Iris pigment epithelial cell (primary cell): ENCODE data around the gene B4GAT1.

Source experiments
- DNase-seq: peaks from one replicate; pipeline ENCODE4 v3.0.0-alpha.2; 2011; ENCODE audit warnings: low read depth

The B4GAT1 gene

DNA sequence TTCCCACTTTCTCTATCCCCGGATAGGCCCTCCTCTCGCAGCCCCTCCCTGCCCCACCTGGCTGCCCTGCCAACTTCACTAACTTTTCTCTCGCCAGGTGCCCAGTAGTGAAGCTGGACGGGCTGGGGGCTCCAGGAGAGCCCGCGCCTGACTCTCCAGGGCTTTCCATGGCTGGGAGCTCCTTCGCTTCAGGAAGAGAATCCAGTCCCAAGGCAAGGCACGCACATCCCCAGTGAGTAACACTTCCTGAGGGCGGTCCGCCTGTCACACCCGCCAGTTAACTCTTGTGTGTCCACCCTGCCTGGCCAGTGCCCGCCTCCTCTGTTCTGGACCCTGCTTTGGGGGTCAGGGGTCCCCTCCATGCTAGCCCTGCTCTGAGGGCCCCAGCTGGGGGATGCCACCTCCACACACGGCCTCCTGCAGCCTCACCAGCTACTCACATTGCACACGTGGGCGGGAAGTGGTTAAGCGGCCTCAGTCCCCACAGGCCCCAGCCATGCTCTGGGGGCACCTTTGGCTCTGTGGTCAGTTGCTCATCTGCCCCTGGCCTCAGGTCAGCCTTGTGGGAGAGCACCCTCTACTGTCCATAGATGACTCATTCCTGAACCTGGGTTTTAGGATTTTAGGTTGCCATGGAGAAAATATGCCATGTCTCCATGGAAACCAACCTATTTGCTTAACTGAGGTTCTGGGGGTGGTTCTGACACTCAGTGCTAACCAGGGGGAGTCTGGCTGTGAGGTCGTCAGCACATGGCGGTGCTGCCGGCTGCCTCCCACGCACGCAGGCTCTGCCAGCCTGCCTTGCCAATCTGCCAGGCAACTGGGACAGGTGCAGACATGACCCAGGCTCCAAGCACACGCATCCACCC, 11.0 kb downstream of the B4GAT1 start, which contains the start of gene RIN1:
TSS of gene RIN1 (minus strand) at position 201 of the 869 bp plus-strand sequence. CDS start at position 169, 32 bp downstream.
- DNase-seq: peak; percentile 98

DNA sequence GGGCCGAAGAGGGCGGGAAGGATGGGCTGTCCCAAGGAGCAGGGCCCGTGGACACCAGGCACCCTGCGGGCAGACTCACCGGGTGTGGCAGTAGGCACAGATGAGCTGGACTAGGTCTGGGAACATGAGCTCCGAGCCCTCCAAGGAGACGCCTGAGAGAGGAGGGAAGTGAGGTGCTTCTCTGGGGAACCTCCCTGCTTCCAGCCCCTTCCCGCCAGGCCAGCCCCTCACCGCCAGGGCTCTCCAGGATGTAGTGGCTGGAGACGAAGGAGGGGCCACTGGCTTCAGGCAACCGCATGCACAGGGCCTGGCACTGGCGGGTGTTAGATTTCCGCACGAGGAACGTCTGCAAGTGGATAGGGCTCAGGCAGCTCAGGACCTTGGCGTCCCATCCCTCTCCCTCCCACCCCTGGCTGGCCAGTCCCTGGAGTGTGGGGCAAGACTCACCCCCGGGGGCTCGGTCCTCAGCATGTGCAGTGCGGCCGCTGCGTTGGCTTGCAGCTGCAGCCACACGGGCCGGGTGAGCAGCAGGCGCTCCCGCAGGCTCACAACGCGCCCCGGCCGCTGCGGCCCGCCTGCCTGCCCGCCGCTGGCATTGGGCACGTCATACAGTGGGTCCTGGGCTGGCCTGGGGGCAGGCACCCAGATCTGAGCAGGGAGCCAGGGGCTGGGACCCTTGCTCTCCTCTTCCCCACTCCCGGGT, 11.7 kb downstream of the B4GAT1 start:
- DNase-seq: peak; percentile 71

- DNase-seq: no peak
These were observed 12.6 kb downstream of the B4GAT1 start for GRCh38 chr11:66334605-66335442.

DNA sequence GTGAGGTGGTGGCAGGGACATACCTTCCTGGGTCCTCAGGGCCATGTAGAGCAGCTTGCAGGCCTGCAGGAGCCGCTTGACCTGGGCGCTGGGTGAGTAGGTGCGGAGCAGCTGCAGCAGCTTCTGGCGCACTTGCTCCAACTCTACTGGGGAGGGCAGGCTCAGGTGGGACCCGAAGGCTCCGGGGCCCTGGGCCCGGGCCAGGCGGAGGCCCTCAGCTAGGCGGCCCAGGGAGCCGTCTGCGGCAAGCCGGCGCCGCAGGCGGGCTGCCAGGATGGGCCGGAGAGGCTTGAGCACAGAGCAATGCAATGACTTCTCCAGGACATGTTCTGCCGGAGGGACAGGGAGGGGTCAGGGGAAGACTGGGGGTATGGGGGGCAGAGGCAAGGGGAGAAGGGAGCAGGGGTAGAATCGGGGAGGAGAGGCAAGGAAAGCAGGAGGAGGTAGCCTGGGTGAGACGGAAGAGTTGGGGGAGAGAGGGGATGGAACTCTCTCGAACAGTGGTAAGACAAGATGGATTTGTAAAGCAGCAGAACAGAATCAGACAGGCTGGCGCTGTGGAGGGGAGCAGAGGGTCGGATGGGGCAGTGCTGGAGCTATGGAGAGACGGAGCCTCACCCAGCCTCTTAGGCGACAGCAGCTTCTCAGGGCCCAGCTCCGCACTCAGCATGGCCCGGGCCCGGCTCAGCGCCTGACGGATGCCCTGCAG, 13.4 kb downstream of the B4GAT1 start:
- DNase-seq: no peak

GRCh38 chr11:66333220-66333877, 14.1 kb downstream of the B4GAT1 start:
- DNase-seq: no peak

DNA sequence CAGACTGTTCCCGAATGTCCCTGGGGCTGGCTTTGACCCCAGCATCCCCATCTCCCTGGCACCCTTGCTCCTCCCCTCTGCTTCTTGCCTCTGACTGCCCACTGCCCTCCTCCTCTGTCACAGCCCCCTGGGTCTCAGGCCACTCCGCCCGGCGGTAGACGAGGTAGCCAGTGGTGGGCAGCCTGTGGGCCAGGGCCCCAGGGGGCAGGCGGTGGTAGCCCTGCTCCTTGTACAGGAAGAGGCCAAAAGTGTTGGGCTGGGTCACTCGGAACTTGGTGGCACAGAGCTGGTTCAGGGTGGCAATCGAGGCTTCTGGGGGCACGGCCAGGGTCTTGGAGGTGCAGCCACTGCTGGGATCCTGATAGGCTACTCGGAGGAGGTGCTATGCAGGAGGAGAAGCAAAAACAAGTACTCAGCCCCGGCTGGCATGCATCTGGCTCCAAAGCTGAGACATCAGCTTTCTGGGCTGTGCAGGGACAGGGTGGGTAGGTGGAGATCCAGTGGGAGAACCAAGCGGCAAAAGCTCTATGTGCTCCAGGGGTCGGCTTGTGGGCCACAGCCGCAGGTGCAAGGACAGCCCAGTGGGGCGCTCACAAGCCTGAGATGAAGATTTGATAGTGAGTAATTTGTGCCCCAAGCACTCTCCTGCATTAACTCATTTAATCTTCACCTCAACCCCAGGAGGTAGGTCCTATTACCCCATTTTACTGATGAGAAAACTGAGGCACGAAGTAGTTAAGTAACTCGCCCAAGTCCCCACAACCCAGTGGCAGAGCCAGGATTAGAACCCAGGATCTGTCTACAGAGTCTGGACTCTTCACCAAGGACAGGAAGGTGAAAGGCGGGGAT, 14.8 kb downstream of the B4GAT1 start:
- no peak for DNase-seq

- DNase-seq: no peak
These were observed 15.7 kb downstream of the B4GAT1 start for GRCh38 chr11:66331542-66332370.

GRCh38 chr11:66330931-66331330, 16.5 kb downstream of the B4GAT1 start:
- no peak for DNase-seq

GRCh38 chr11:66329165-66329673, 18.2 kb downstream of the B4GAT1 start:
- DNase-seq: no peak

DNA sequence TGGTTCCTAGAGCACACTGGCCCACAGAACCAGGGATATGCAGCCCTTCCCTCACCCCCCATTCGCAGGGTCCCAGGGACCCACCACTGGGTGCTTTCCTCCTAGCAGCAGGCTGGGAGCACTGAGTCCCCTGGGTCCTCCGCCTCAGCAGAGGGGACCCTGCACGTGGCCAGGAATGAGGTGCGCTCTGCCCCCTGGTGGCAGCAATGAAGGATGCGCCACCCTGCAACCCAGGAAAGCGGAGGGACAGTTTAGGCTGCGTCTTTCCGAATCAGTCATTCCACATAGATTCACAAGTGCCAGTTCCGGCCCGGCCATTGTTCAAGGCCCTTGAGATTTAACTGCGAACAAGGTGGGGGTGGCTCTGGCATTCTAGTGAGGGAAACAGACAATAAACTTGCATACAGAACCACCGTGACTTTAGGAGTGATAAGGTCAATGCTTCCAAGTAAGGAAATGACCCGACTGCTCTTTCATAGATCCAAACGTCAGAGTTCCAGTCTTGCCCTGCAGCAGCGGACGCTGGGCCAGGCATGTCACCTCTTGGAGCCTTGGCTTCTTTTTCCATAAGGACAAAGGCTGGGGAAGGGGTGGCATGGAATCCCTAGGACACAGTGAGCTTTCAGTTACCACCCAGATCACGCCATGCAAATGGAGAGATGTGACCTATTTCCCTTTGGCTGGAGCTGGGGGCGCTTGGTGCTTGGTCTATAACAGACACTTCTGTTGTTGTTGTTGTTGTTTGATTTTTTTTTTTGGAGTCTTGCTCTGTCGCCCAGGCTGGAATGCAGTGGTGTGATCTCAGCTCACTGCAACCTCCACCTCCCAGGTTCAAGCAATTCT, 18.9 kb downstream of the B4GAT1 start:
- peak; percentile 50 for DNase-seq

DNA sequence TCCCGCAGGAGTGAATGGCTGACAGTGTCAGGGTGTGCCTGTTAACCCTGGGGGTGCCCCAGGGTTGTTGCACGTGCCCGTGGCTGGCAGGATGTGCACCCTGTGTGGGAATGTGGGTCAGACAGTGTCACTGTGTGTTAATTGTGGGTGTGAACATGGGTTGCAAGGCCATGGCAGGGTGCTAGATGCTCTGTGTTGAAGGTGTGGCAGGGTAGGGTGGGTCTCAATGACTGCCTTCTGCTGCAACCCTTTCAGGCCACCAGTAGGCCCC, 19.5 kb downstream of the B4GAT1 start:
- DNase-seq: no peak

DNA sequence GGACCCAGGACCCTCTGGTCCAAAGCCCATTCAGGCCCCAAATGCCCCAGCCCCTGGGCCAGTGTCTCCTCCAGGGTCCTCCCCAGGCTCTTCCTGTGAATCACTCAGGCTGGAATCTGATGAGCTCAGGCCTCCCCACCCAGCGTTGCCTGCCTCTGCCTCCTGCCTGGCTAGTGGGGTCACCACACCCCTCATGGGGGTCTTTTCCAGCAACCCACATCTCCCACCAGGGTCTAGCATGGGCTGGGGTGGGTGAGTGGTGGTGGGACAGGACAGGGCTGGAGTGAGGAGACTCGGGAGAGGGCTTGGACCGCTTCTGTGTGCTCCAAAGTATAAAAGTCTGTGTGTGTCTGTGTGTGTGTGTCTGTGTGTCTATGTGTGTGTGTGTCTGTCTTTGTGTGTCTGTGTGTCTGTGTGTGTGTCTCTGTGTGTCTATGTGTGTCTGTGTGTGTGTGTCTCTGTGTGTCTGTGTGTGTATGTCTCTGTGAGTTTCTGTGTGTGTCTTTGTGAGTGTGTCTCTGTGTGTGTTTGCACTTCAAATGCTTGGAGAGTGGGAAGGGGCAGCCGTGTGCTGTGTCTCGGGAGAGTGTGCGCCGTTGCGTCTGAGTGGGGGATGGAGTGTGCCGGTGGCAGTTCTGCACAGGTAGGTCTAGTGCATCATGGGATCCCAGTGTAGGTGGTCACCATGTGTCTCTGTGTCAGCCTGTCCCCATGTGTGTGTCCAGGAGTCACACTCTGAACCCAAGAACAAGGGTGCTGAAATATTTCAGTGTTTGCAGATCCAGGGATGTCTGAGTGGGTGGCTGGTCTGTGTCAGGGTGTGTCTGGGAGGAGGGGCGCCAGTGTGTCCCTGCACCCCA, 20.0 kb downstream of the B4GAT1 start:
- DNase-seq: peak; percentile 73

- DNase-seq: no peak
These were observed 20.9 kb downstream of the B4GAT1 start for GRCh38 chr11:66326261-66327111.

DNA sequence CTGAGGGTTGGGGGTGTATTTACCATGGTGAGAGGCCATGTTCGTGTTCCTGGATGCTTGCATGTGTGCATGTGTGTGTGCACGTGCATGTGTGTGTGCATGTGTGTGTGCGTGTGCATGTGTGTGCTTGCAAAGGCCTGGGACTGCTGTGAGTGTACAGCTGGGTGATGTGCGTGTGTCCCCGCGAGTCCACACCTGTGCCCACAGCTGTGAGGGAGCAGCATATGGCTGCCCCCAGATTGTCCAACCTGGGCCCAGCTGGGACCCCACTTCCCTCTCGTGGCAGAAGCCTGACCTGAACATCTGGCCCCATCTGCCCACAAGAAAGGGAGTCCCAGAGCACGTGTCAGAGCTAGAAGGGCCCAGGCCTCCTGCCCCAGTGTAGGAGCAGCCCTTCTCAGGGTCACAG, 22.2 kb downstream of the B4GAT1 start:
- DNase-seq: no peak

- DNase-seq: peak; percentile 36
These were observed 22.8 kb downstream of the B4GAT1 start for GRCh38 chr11:66324664-66325063.

DNA sequence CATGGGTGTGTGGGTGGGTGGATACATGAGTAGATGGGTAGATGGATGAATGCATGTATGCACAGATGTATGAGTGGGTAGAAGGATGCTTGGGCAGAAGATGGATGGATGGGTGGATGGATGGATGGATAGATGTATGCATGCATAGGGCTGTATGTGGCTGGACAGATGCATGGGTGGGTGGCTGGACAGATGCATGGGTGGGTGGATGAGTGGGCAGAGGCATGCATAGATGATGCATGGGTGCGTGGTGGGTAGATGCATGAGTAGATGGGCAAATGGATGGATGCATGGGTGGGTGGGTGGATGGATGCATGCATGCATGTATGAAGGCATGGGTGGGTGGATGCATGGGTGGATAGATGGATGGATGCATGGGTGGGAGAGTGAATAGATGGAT, 23.7 kb downstream of the B4GAT1 start:
- DNase-seq: no peak
